SK-N-SH (cell line): Measurements from ENCODE around the gene CALHM1. TPM values are rescaled to one million over a fixed set of nuclear protein-coding genes. Genes with fewer than 3 reads are reported as not detected.

Source experiments
- CTCF ChIA-PET: fragments of 300-600, 350-600 bp; formaldehyde crosslinking; extraction: SDS; loops from one replicate; lab custom pipeline; 2021; lab: Yijun Ruan, JAX
- POLR2A ChIA-PET: fragments of 350-600 bp; sonication (Branson Sonifier 250); formaldehyde crosslinking; extraction: SDS; loops from one replicate; lab custom pipeline; 2020; ENCODE audit warnings: antibody characterized with exemption, inconsistent platforms; lab: Yijun Ruan, JAX
- DNase-seq: peaks from one replicate; pipeline ENCODE4 v3.0.0; 2012
- H2AFZ ChIP-seq: fragments of 200-600 bp; sonication (generic); 2 replicates; pipeline ENCODE4 v1.8.1; 2016; ENCODE audit warnings: antibody characterized with exemption, mild to moderate bottlenecking, low read depth
- H3F3A ChIP-seq: fragments of 200-600 bp; sonication (generic); replicated peaks from 2 replicates; pipeline ENCODE3; 2016; ENCODE audit warnings: antibody characterized with exemption, mild to moderate bottlenecking; ENCODE audit not compliant: insufficient read depth
- H3K27ac ChIP-seq, 2 experiments: fragments of 200-500 bp in 1 of 2; fragments of 200-600 bp in 1 of 2; sonication (Bioruptor generic) in 1 of 2; sonication (generic), shearing (Covaris generic) in 1 of 2; 2 replicates each; pipeline versions ENCODE4 v1.5.1 to v1.6.1; 2014 to 2016; ENCODE audit warnings: low read depth in 2 of 2, inconsistent platforms in 1 of 2, low read length in 1 of 2, mild to moderate bottlenecking in 1 of 2, mixed read lengths in 1 of 2
- H3K27me3 ChIP-seq: fragments of 200-600 bp; sonication (generic), shearing (Covaris generic); 2 replicates; pipeline ENCODE4 v1.6.1; 2016; ENCODE audit warnings: mixed run types; ENCODE audit not compliant: insufficient read depth
- H3K36me3 ChIP-seq, 2 experiments: fragments of 200-500 bp in 1 of 2; fragments of 200-600 bp in 1 of 2; sonication (Bioruptor generic) in 1 of 2; sonication (generic) in 1 of 2; replicated peaks in 1 of 2; 2 replicates each; pipeline versions ENCODE3 to v1.5.1; 2014 to 2016; ENCODE audit warnings: low read length in 1 of 2, mild to moderate bottlenecking in 1 of 2; ENCODE audit not compliant: insufficient read depth in 2 of 2, control insufficient read depth in 1 of 2
- H3K4me1 ChIP-seq, 2 experiments: fragments of 200-500 bp in 1 of 2; fragments of 200-600 bp in 1 of 2; sonication (Bioruptor generic) in 1 of 2; sonication (generic), shearing (Covaris generic) in 1 of 2; 2 replicates each; pipeline versions ENCODE4 v1.5.1 to v1.6.1; 2014 to 2016; ENCODE audit warnings: low read depth in 1 of 2, low read length in 1 of 2, mixed run types in 1 of 2; ENCODE audit not compliant: insufficient read depth in 2 of 2, control insufficient read depth in 1 of 2
- H3K4me2 ChIP-seq: fragments of 200-600 bp; sonication (generic), shearing (Covaris generic); 2 replicates; pipeline ENCODE4 v1.6.1; 2017; ENCODE audit warnings: mixed run types
- H3K4me3 ChIP-seq, 2 experiments: fragments of 200-500 bp in 1 of 2; fragments of 200-600 bp in 1 of 2; sonication (Bioruptor generic) in 1 of 2; sonication (generic), shearing (Covaris generic) in 1 of 2; 2 replicates each; pipeline versions ENCODE4 v1.5.1 to v1.8.1; 2014 to 2016; ENCODE audit warnings: low read depth in 2 of 2, inconsistent platforms in 1 of 2, low read length in 1 of 2, mild to moderate bottlenecking in 1 of 2, mixed read lengths in 1 of 2, moderate library complexity in 1 of 2
- H3K79me2 ChIP-seq: fragments of 200-600 bp; sonication (generic); 2 replicates; pipeline ENCODE4 v1.8.1; 2017; ENCODE audit warnings: mild to moderate bottlenecking; ENCODE audit not compliant: insufficient read depth
- H3K9ac ChIP-seq: fragments of 200-600 bp; sonication (generic); 2 replicates; pipeline ENCODE4 v1.6.1; 2017; ENCODE audit warnings: mixed run types
- H3K9me2 ChIP-seq: fragments of 200-600 bp; sonication (generic); 2 replicates; pipeline ENCODE4 v1.6.1; 2017; ENCODE audit warnings: mixed run types
- H3K9me3 ChIP-seq: fragments of 200-600 bp; sonication (generic); 2 replicates; pipeline ENCODE4 v1.6.1; 2017; ENCODE audit warnings: mixed run types, mild to moderate bottlenecking, moderate library complexity
- H4K20me1 ChIP-seq: fragments of 200-600 bp; sonication (generic); 2 replicates; pipeline ENCODE4 v1.6.1; 2017; ENCODE audit warnings: mild to moderate bottlenecking, mixed run types; ENCODE audit not compliant: insufficient read depth
- EZH2phosphoT487 ChIP-seq: fragments of 200-600 bp; sonication (generic); IDR thresholded peaks from 2 replicates; pipeline ENCODE4 v1.6.1; 2017; ENCODE audit warnings: low read depth, mixed run types, mild to moderate bottlenecking, antibody characterized with exemption, moderate library complexity, borderline replicate concordance
- FOXJ3 ChIP-seq: sonication (generic); formaldehyde crosslinking; IDR thresholded peaks from 2 replicates; pipeline ENCODE4 v1.5.1; 2020; ENCODE audit warnings: mild to moderate bottlenecking, missing genetic modification reagents
- GATA2 ChIP-seq: sonication (generic); formaldehyde crosslinking; IDR thresholded peaks from 2 replicates; pipeline ENCODE4 v1.5.0; 2020; ENCODE audit warnings: mild to moderate bottlenecking, missing genetic modification reagents
- IRF3 ChIP-seq: fragments of 150-350 bp; IDR thresholded peaks from 2 replicates; pipeline ENCODE4 v1.6.1; 2016; ENCODE audit warnings: mild to moderate bottlenecking, low read depth, low read length
- NRF1 ChIP-seq: IDR thresholded peaks from 2 replicates; pipeline ENCODE4 v1.6.1; 2012; ENCODE audit warnings: low read depth, mild to moderate bottlenecking, low read length
- RAD21 ChIP-seq: IDR thresholded peaks from 2 replicates; pipeline ENCODE4 v1.6.1; 2012; ENCODE audit warnings: mild to moderate bottlenecking, low read length
- RCOR1 ChIP-seq: fragments of 150-350 bp; IDR thresholded peaks from 2 replicates; pipeline ENCODE4 v1.6.1; 2017; ENCODE audit warnings: antibody characterized with exemption, low read length
- RFX5 ChIP-seq: IDR thresholded peaks from 2 replicates; pipeline ENCODE4 v1.6.1; 2012; ENCODE audit warnings: mild to moderate bottlenecking, improper control_type of control experiment, low read length
- RXRA ChIP-seq: IDR thresholded peaks from 2 replicates; pipeline ENCODE4 v1.4.0; 2012; ENCODE audit warnings: low read depth, mild to moderate bottlenecking, borderline replicate concordance
- SIN3A ChIP-seq: IDR thresholded peaks from 2 replicates; pipeline ENCODE4 v1.6.1; 2012; ENCODE audit warnings: low read depth, mild to moderate bottlenecking, low read length, moderate library complexity, borderline replicate concordance
- SMC3 ChIP-seq: IDR thresholded peaks from 2 replicates; pipeline ENCODE4 v1.6.1; 2012; ENCODE audit warnings: low read depth, low read length, improper control_type of control experiment
- WGBS: methylation state at CpG from one replicate; pipeline ENCODE4 v1.1.6; 2017; ENCODE audit warnings: low lambda C conversion rate; 5-methylcytosine and 5-hydroxymethylcytosine counted together
- polyA plus RNA-seq, 3 experiments: library from polyadenylated mRNA; depleted of rRNA; stranded (reverse); fragments of >200 nt; gene quantifications; 2 replicates each; pipeline ENCODE4 v1.2.3, GENCODE V29; 2012
- TF ChIP-seq, protein P1 (sequence below): fragments of 150-350 bp; IDR thresholded peaks from 2 replicates; pipeline ENCODE4 v1.6.1; 2017; ENCODE audit warnings: antibody characterized with exemption, low read length, low read depth, borderline replicate concordance

CALHM1 gene
- polyA plus RNA-seq, 1 of the 3 experiments (the other 2 are of a cell fraction) = not detected

DNA sequence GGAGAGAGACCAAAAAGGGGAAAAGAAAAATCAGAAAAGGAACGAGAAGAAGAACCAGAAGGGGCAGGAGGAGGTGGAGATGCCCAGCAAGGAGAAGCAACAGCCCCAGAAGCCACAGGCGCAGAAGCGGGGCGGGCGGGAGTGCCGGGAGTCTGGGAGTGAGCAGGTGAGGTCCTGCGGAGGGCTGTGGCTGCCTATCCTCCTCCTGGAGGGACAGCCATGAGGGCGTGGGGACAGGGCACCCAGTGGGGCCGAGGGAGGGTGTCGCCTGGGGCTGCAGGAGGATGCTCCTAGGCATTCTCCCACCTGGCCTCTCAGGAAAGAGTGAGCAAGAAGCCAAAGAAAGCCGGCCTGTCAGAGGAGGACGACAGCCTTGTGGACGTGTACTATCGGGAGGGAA is 18.3 kb downstream of the CALHM1 start:
- H3F3A ChIP-seq = no peaks in the 10 kb centered on the region
- peaks cover 50 to 86% of the 10 kb centered on the region in 2 experiments for H3K36me3 ChIP-seq
- no peak overlapping the region for H3K9ac ChIP-seq
- no peak overlapping the region for H3K4me2 ChIP-seq
- H3K4me3 ChIP-seq = no peak overlapping the region
- no peaks in the 10 kb centered on the region for H3K79me2 ChIP-seq
- DNase-seq = no peak
- H3K27ac ChIP-seq = no peak overlapping the region
- no peaks in the 10 kb centered on the region for H3K9me3 ChIP-seq
- 96% methylated on average over 14 of the region's 14 CpGs for WGBS
- no peak overlapping the region for H2AFZ ChIP-seq
- CTCF ChIA-PET = no interaction called here
- TF ChIP-seq IRF3 (no peak), RXRA (no peak)
- no peaks in the 10 kb centered on the region for H3K9me2 ChIP-seq
- POLR2A ChIA-PET = no interaction called here
- no peaks in the 10 kb centered on the region for H3K4me1 ChIP-seq
- no peaks in the 10 kb centered on the region for H3K27me3 ChIP-seq
- H4K20me1 ChIP-seq = no peaks in the 10 kb centered on the region

DNA sequence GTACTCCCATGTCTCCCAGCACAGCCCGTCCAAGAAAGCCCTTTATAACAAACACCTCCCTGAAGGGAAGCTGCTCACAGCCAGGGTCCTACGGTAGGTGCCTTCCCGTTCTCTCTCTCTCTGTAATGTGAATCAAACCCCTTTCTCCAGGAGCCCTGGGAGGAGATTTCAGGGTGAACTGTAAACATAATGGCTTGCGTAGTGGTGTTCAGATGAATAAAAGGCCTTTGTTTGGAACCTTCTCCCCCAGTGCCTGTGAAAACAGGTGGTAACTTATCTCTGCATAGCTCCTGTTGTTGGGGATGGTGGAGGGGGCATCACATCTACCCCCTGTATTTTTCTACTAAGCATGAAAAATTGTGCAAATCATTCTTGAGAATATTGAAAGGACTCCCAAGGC is 18.9 kb downstream of the CALHM1 start:
- CTCF ChIA-PET = no interaction called here
- 97% methylated on average over 4 of the region's 4 CpGs for WGBS
- H3K79me2 ChIP-seq = no peaks in the 10 kb centered on the region
- H3K4me2 ChIP-seq = no peak overlapping the region
- H3F3A ChIP-seq = no peaks in the 10 kb centered on the region
- H3K9me3 ChIP-seq = no peaks in the 10 kb centered on the region
- no peak for DNase-seq
- no peak overlapping the region for H3K4me3 ChIP-seq
- no peaks in the 10 kb centered on the region for H4K20me1 ChIP-seq
- H3K36me3 ChIP-seq = peaks cover 47 to 85% of the 10 kb centered on the region in 2 experiments
- no peak overlapping the region for H3K9ac ChIP-seq
- H3K4me1 ChIP-seq = no peaks in the 10 kb centered on the region
- TF ChIP-seq, protein P1, sequence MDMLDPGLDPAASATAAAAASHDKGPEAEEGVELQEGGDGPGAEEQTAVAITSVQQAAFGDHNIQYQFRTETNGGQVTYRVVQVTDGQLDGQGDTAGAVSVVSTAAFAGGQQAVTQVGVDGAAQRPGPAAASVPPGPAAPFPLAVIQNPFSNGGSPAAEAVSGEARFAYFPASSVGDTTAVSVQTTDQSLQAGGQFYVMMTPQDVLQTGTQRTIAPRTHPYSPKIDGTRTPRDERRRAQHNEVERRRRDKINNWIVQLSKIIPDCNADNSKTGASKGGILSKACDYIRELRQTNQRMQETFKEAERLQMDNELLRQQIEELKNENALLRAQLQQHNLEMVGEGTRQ = no peak
- H3K9me2 ChIP-seq = no peaks in the 10 kb centered on the region
- H2AFZ ChIP-seq = no peak overlapping the region
- no peak overlapping the region for H3K27ac ChIP-seq
- POLR2A ChIA-PET = no interaction called here
- H3K27me3 ChIP-seq = no peaks in the 10 kb centered on the region

DNA sequence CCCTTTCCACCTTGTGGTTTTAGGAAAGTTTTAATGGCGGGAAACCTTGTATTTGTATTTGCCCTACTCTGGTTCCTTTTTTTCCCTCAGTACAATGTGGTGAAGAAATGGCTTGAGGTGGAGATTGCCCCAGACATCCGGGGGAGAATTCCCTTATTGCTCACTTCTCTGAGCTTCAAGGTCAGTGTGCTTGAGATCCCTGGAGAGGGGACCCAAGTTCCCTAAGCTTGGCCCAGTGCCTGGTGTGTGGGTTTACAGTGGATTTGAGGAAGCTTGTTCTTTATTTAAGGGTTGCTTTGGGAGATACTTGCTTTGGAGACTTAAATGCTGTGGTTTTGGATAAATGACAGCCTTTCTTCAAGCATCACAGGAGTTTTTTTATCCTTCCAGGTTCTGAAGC is 24.8 kb downstream of the CALHM1 start:
- Histone ChIP-seq H3K36me3 (peaks cover 70 to 76% of the 10 kb centered on the region in 2 experiments), H3F3A (no peaks in the 10 kb centered on the region), H3K79me2 (no peaks in the 10 kb centered on the region), H3K27ac (no peak overlapping the region), H2AFZ (no peak overlapping the region), H3K9ac (no peak overlapping the region), H3K9me2 (no peaks in the 10 kb centered on the region), H3K9me3 (no peaks in the 10 kb centered on the region), H4K20me1 (no peaks in the 10 kb centered on the region), H3K4me3 (no peak overlapping the region), H3K27me3 (no peaks in the 10 kb centered on the region), H3K4me1 (no peaks in the 10 kb centered on the region), H3K4me2 (no peak overlapping the region)
- 90% methylated on average over 2 of the region's 2 CpGs for WGBS
- ChIA-PET CTCF (interaction anchor here (0.9 to 1.3 kb wide), 2 partner anchors 17 to 51 kb away, joined by 5 to 6 read pairs; no protein-coding TSS in a partner anchor), POLR2A (interaction anchor here (0.6 kb wide), 1 partner anchor 90 kb away, joined by 3 read pairs; no protein-coding TSS in a partner anchor)
- TF ChIP-seq NRF1 = no peak
- TF ChIP-seq SIN3A = no peak
- no peak for TF ChIP-seq RCOR1
- no peak for TF ChIP-seq EZH2phosphoT487
- no peak for TF ChIP-seq RFX5
- TF ChIP-seq GATA2 (CRISPR knock-in tag) = no peak
- TF ChIP-seq RAD21 = no peak
- TF ChIP-seq FOXJ3 (CRISPR knock-in tag) = no peak
- TF ChIP-seq SMC3 = no peak
- DNase-seq = no peak
